NCI-H524 (cell line): ENCODE results near the gene NECAB2.
A peak's percentile ranks its signal among the peaks of the same experiment; 100 is the strongest.

Source experiments
- DNase-seq, 2 experiments: peaks; one replicate each; lab custom pipeline; 2025; lab: John Stamatoyannopoulos, UW

Gene NECAB2

GRCh38 chr16:84045001-84045817 lies 77.2 kb downstream of the NECAB2 start:
- DNase-seq, result no peak

DNA sequence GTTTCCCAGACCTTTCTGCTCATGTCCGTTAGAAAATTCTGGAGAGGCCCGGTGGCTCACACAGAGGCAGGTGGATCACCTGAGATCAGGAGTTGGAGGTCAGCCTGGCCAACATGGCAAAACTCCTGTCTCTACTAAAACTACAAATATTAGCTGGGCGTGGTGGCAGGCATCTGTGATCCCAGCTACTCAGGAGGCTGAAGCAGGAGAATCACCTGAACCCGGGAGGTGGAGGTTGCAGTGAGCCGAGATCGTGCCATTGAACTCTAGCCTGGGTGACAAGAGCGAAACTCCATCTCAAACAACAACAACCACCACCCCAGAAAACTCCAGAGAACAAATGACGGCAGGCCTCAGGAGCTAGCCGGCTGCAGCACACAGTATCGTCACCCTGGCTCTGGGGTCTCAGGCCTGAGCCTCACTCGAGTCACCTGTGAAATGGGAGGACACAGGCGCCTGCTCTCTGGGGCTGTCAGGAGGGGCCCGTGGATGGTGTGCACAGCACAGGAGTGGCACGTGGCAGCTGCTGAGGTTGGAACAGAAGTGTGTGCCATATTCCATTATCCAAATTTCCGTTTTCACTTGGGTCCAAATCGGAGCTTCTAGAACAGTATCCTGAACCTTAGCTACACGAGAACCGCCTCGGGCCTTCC lies 77.9 kb downstream of the NECAB2 start:
- no peak for DNase-seq

DNA sequence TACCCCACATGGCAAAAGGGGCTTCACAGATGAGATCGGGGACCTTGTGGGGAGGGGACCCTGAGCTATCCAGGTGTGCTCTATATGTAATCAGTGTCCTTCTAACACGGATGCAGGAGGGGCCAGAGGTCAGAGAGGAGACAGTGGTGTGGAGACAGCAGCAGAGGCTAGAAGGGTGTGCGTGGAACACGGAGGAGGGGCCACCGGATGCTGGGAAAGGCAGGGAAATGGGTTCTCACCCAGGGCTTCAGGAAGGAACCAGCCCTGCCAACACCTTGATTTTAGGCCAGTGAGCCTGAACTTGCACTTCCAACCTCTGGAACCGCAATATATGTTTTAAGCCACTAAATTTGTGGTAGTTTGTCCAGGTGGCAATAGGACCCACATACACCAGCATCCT lies 79.2 kb downstream of the NECAB2 start:
- DNase-seq, result no peak

- DNase-seq, result no peak
Measured at GRCh38 chr16:84047626-84048025, 79.6 kb downstream of the NECAB2 start.

DNA sequence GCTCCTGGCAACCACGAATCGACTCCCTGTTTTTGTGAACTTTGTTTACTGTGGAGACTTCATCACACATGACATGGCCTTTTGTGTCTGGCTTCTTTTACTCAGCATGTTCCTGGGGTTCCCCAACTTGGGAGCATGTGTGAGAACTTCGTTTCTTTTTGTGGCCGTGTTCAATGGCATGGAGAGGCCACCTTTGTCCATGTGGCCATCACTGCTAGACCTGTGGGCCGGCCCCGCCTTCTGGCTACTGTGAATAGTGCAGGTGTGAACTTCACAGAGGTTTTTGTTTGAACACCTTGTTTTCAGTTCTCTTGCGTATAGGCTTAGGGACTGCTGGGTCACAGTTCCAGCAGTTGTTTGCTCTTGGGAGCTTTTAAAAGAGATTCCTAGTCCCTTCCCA lies 80.2 kb downstream of the NECAB2 start:
- DNase-seq, result peak in 1 of 2 experiments; percentile 21

GRCh38 chr16:84048871-84049270 lies 80.8 kb downstream of the NECAB2 start:
- no peak for DNase-seq

- DNase-seq, result no peak
Measured at GRCh38 chr16:84049403-84050060, 81.5 kb downstream of the NECAB2 start.

GRCh38 chr16:84050316-84050715 lies 82.3 kb downstream of the NECAB2 start:
- DNase-seq, result no peak

DNA sequence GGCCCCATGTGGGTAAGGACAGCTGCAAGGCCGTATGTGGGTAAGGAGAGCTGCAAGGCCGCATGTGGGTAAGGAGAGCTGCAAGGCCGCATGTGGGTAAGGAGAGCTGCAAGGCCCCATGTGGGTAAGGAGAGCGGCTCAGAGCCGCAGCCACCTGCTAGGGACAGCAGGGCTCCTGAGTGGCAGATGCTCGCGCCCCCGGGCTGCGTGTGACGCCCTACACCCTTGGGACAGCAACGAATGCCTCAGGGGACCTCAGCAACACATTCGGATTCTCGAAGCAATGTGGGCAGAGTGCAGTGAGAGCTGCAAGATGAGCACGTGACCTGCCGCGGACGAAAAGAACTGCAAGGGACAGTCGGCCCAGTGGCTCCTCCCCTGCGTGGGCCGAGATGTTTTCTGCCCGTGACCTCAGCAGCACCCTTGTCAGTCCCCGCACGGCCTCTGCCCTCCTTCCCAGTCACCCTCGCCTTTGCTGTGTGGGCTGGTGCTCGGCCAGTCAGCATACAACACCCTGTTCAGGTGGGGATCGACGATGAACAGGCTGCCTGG lies 84.1 kb downstream of the NECAB2 start:
- peak; percentile 76 to 94 for DNase-seq
